Neuronal stem cell (in vitro differentiated cells): Measurements from ENCODE around the gene VARS1. TPM values are rescaled to one million over a fixed set of nuclear protein-coding genes. Genes with fewer than 3 reads are reported as not detected.
"Not testable (repeated sequence)": the region's sequence is repeated elsewhere in the genome, so short reads cannot be mapped to it uniquely, and the experiment has no call there.

ENCODE experiments used
- DNase-seq: peaks from one replicate; pipeline ENCODE4 v3.0.0-alpha.2; 2013; ENCODE audit warnings: low spot score
- H2AFZ ChIP-seq: one replicate; pipeline ENCODE4 v1.6.1; 2013; ENCODE audit warnings: mild to moderate bottlenecking, low read length, inconsistent platforms
- H2AK5ac ChIP-seq: 2 replicates; pipeline ENCODE4 v1.6.1; 2013; ENCODE audit warnings: low read depth, mild to moderate bottlenecking, inconsistent platforms, low read length, moderate library complexity, mixed read lengths
- H2BK120ac ChIP-seq: 2 replicates; pipeline ENCODE4 v1.6.1; 2013; ENCODE audit warnings: low read depth, mild to moderate bottlenecking, inconsistent platforms, low read length, moderate library complexity, mixed read lengths
- H2BK12ac ChIP-seq: one replicate; pipeline ENCODE4 v1.6.1; 2013; ENCODE audit warnings: low read length, inconsistent platforms
- H2BK15ac ChIP-seq: 2 replicates; pipeline ENCODE4 v1.6.1; 2013; ENCODE audit warnings: mild to moderate bottlenecking, low read length, inconsistent platforms, mixed read lengths
- H2BK5ac ChIP-seq: one replicate; pipeline ENCODE4 v1.6.1; 2013; ENCODE audit warnings: inconsistent platforms, mild to moderate bottlenecking, low read length, moderate library complexity
- H3K14ac ChIP-seq: one replicate; pipeline ENCODE4 v1.6.1; 2013; ENCODE audit warnings: low read length, inconsistent platforms
- H3K18ac ChIP-seq: 2 replicates; pipeline ENCODE4 v1.6.1; 2013; ENCODE audit warnings: low read length, inconsistent platforms
- H3K23ac ChIP-seq: 2 replicates; pipeline ENCODE4 v1.6.1; 2013; ENCODE audit warnings: low read depth, mild to moderate bottlenecking, mixed read lengths, low read length, inconsistent platforms; ENCODE audit not compliant: poor library complexity
- H3K27ac ChIP-seq: replicated peaks from 3 replicates; pipeline ENCODE4 v1.5.1; 2013; ENCODE audit warnings: low read length, inconsistent platforms
- H3K27me3 ChIP-seq, 3 experiments: 2 replicates each; pipeline ENCODE4 v1.6.1; 2013; ENCODE audit warnings: low read length in 3 of 3, mild to moderate bottlenecking in 2 of 3, inconsistent platforms in 1 of 3, low read depth in 1 of 3, mixed read lengths in 1 of 3, moderate library complexity in 1 of 3; ENCODE audit not compliant: control insufficient read depth in 3 of 3, insufficient read depth in 3 of 3
- H3K36me3 ChIP-seq, 2 donors: replicated peaks in 1 of 2; 2 replicates each; pipeline ENCODE4 v1.6.1; 2013; ENCODE audit warnings: low read length in 2 of 2; ENCODE audit not compliant: control insufficient read depth in 2 of 2, insufficient read depth in 2 of 2
- H3K4ac ChIP-seq: 2 replicates; pipeline ENCODE4 v1.6.1; 2013; ENCODE audit warnings: inconsistent platforms, mild to moderate bottlenecking, low read length, moderate library complexity
- H3K4me1 ChIP-seq, 2 donors: 1 replicate in 1 of 2; 2 replicates in 1 of 2; pipeline ENCODE4 v1.6.1; 2013; ENCODE audit warnings: low read length in 2 of 2, low read depth in 1 of 2; ENCODE audit not compliant: control insufficient read depth in 2 of 2, insufficient read depth in 1 of 2
- H3K4me2 ChIP-seq: one replicate; pipeline ENCODE4 v1.6.1; 2013; ENCODE audit warnings: mild to moderate bottlenecking, low read length, inconsistent platforms; ENCODE audit not compliant: insufficient read depth, poor library complexity, severe bottlenecking
- H3K4me3 ChIP-seq, 2 donors: 2 replicates each; pipeline ENCODE4 v1.5.1; 2013; ENCODE audit warnings: low read length in 2 of 2, mild to moderate bottlenecking in 2 of 2, inconsistent platforms in 1 of 2, moderate library complexity in 1 of 2
- H3K79me1 ChIP-seq: one replicate; pipeline ENCODE4 v1.6.1; 2013; ENCODE audit warnings: low read depth, mild to moderate bottlenecking, inconsistent platforms, low read length, moderate library complexity
- H3K9ac ChIP-seq: one replicate; pipeline ENCODE4 v1.6.1; 2013; ENCODE audit warnings: mild to moderate bottlenecking, low read depth, low read length, inconsistent platforms; ENCODE audit not compliant: poor library complexity
- H3K9me3 ChIP-seq, 2 donors: replicated peaks in 1 of 2; 2 replicates each; pipeline versions ENCODE3 to v1.6.1; 2013; ENCODE audit warnings: low read length in 2 of 2, mild to moderate bottlenecking in 2 of 2, inconsistent platforms in 1 of 2, low read depth in 1 of 2, mixed read lengths in 1 of 2, moderate library complexity in 1 of 2; ENCODE audit not compliant: control insufficient read depth in 2 of 2, insufficient read depth in 1 of 2
- H4K8ac ChIP-seq: one replicate; pipeline ENCODE4 v1.6.1; 2013; ENCODE audit warnings: low read depth, mild to moderate bottlenecking, inconsistent platforms, low read length, moderate library complexity
- H4K91ac ChIP-seq: one replicate; pipeline ENCODE4 v1.6.1; 2013; ENCODE audit warnings: low read length, low read depth, mild to moderate bottlenecking, inconsistent platforms; ENCODE audit not compliant: poor library complexity
- WGBS, 2 donors: extraction: QIAGEN DNeasy Blood & Tissue Kit; methylation state at CpG; one replicate each; pipeline ENCODE4 v1.1.7; 2013; ENCODE audit warnings: missing lambda C conversion rate in 2 of 2, mixed read lengths in 1 of 2; ENCODE audit not compliant: insufficient read length in 2 of 2, insufficient replicate concordance in 1 of 2; ENCODE audit errors: extremely low coverage in 2 of 2; 5-methylcytosine and 5-hydroxymethylcytosine counted together
- polyA plus RNA-seq, 2 experiments: library from polyadenylated mRNA; stranded (reverse); fragments of 200-250 nt; gene quantifications; one replicate each; pipeline ENCODE4 v1.2.3, GENCODE V29; 2013

Gene VARS1
- polyA plus RNA-seq (2013, experiment 1 of 2): 31.2 TPM
- 31.5 TPM for polyA plus RNA-seq (2013, experiment 2 of 2)

- Histone ChIP-seq H2AFZ (peak within 1 kb of the TSS; percentile 95), H3K18ac (peak within 1 kb of the TSS; percentile 99), H3K27ac (peak within 1 kb of the TSS; percentile 91), H3K4me3 (peak within 1 kb of the TSS; percentile 77 to 87), H2BK5ac (peak within 1 kb of the TSS; percentile 99), H3K27me3 (no peaks in the 10 kb centered on the region), H2AK5ac (peak within 1 kb of the TSS; percentile 83), H3K14ac (peak within 1 kb of the TSS; percentile 71), H3K4me1 (peaks cover 2 to 5% of the 10 kb centered on the region in 2 donors), H4K8ac (peak within 1 kb of the TSS; percentile 30), H4K91ac (peak within 1 kb of the TSS; percentile 79), H3K9me3 (no peaks in the 10 kb centered on the region), H3K36me3 (peaks cover 17 to 62% of the 10 kb centered on the region in 2 donors), H2BK15ac (no peak within 1 kb of the TSS), H2BK120ac (no peak within 1 kb of the TSS), H2BK12ac (no peak within 1 kb of the TSS), H3K9ac (peak within 1 kb of the TSS; percentile 96), H3K4ac (no peak within 1 kb of the TSS), H3K23ac (peak within 1 kb of the TSS; percentile 99), H3K79me1 (no peaks in the 10 kb centered on the region), H3K4me2 (peak within 1 kb of the TSS; percentile 98)
- DNase-seq: peak; percentile 82
- WGBS, 2 donors: no CpG with 5 or more reads among the region's 75 CpGs
These were observed at the start of gene VARS1 for GRCh38 chr6:31795616-31796298. Gene VARS1 (minus strand): TSS chr6:31795752. CDS start chr6:31795217, 535 bp downstream.

GRCh38 chr6:31844507-31844906, 49.0 kb upstream of the VARS1 start:
- Histone ChIP-seq H3K4me3 (no peak overlapping the region), H3K18ac (no peak overlapping the region), H3K14ac (no peak overlapping the region), H3K9me3 (no peaks in the 10 kb centered on the region), H3K4me2 (no peak overlapping the region), H3K23ac (no peak overlapping the region), H3K27me3 (no peaks in the 10 kb centered on the region), H4K8ac (no peak overlapping the region), H2AFZ (no peak overlapping the region), H2BK12ac (no peak overlapping the region), H3K9ac (no peak overlapping the region), H3K36me3 (peaks cover 16 to 18% of the 10 kb centered on the region in 2 donors), H3K4ac (no peak overlapping the region), H2BK5ac (no peak overlapping the region), H4K91ac (no peak overlapping the region), H2BK15ac (no peak overlapping the region), H3K4me1 (no peaks in the 10 kb centered on the region), H3K79me1 (no peaks in the 10 kb centered on the region), H3K27ac (no peak overlapping the region), H2AK5ac (no peak overlapping the region), H2BK120ac (no peak overlapping the region)
- DNase-seq: no peak
- WGBS, 2 donors: no CpG with 5 or more reads among the region's 3 CpGs

GRCh38 chr6:31842053-31842452, 46.5 kb upstream of the VARS1 start:
- no peak overlapping the region for H2BK15ac ChIP-seq
- H3K23ac ChIP-seq: no peak overlapping the region
- H3K79me1 ChIP-seq: no peaks in the 10 kb centered on the region
- no peak overlapping the region for H3K27ac ChIP-seq
- peaks cover 0 to 4% of the 10 kb centered on the region in 2 donors for H3K4me1 ChIP-seq
- H3K4me3 ChIP-seq: no peak overlapping the region
- no peak overlapping the region for H2AK5ac ChIP-seq
- no peak overlapping the region for H2BK120ac ChIP-seq
- H3K4me2 ChIP-seq: no peak overlapping the region
- H3K4ac ChIP-seq: no peak overlapping the region
- no peaks in the 10 kb centered on the region for H3K27me3 ChIP-seq
- no peak overlapping the region for H4K91ac ChIP-seq
- H2BK12ac ChIP-seq: no peak overlapping the region
- no peak overlapping the region for H2AFZ ChIP-seq
- H3K36me3 ChIP-seq: peaks cover 35 to 41% of the 10 kb centered on the region in 2 donors
- H3K9ac ChIP-seq: no peak overlapping the region
- no CpG with 5 or more reads among the region's 9 CpGs for WGBS, 2 donors
- DNase-seq: no peak
- no peak overlapping the region for H2BK5ac ChIP-seq
- no peak overlapping the region for H4K8ac ChIP-seq
- no peak overlapping the region for H3K18ac ChIP-seq
- H3K9me3 ChIP-seq: peaks cover 0 to 3% of the 10 kb centered on the region in 2 donors
- H3K14ac ChIP-seq: no peak overlapping the region

GRCh38 chr6:31839779-31840126, 44.2 kb upstream of the VARS1 start:
- H2AK5ac ChIP-seq, H2BK5ac ChIP-seq, H3K4me2 ChIP-seq, H3K23ac ChIP-seq, H2BK12ac ChIP-seq, H3K27me3 ChIP-seq, H3K79me1 ChIP-seq, H2BK15ac ChIP-seq, H4K8ac ChIP-seq, H2AFZ ChIP-seq, H4K91ac ChIP-seq, H3K9me3 ChIP-seq, H3K18ac ChIP-seq, H2BK120ac ChIP-seq, H3K4me3 ChIP-seq, H3K4ac ChIP-seq, H3K14ac ChIP-seq, DNase-seq, H3K27ac ChIP-seq, H3K9ac ChIP-seq: not testable (repeated sequence)
- Histone ChIP-seq H3K36me3 (peaks cover 41 to 55% of the 10 kb centered on the region in 2 donors), H3K4me1 (peaks cover 4 to 16% of the 10 kb centered on the region in 2 donors)
- no CpG with 5 or more reads among the region's 8 CpGs for WGBS, 2 donors
